Measurements from ENCODE around the gene CTNS.

DNA sequence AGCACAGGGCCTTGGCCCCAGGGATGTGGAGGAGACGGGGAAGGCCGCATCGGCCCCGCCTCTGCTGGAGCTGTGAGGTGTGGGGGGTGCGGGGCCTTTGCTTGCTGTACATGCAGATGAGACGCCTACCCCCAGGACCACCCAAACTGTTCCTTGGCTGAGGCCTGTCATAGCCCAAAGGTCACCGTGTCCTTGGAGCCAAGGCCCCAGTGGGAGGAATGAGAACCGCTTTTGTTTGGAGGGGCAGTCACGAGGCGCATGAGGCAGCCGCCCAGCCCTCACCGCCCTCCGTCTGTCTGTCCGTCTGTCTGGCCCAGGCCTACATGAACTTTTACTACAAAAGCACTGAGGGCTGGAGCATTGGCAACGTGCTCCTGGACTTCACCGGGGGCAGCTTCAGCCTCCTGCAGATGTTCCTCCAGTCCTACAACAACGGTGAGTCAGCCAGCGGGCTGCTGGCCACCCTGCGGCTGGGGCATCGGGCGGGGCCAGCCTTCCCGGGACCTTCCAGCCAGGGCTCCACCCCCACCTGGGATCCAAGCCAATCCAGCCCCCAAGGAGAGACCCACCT is 23.1 kb downstream of the CTNS start:
- TF ChIP-seq EZH2phosphoT487 (IDR thresholded peaks at IDR 0.05; ENCODE audit: low read depth, severe bottlenecking, unreplicated experiment) (no peak), EZH2 (IDR thresholded peaks at IDR 0.05; ENCODE audit: borderline replicate concordance) (no peak)
- TF ChIP-seq, protein P1, sequence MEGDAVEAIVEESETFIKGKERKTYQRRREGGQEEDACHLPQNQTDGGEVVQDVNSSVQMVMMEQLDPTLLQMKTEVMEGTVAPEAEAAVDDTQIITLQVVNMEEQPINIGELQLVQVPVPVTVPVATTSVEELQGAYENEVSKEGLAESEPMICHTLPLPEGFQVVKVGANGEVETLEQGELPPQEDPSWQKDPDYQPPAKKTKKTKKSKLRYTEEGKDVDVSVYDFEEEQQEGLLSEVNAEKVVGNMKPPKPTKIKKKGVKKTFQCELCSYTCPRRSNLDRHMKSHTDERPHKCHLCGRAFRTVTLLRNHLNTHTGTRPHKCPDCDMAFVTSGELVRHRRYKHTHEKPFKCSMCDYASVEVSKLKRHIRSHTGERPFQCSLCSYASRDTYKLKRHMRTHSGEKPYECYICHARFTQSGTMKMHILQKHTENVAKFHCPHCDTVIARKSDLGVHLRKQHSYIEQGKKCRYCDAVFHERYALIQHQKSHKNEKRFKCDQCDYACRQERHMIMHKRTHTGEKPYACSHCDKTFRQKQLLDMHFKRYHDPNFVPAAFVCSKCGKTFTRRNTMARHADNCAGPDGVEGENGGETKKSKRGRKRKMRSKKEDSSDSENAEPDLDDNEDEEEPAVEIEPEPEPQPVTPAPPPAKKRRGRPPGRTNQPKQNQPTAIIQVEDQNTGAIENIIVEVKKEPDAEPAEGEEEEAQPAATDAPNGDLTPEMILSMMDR (IDR thresholded peaks at IDR 0.05; ENCODE audit: poor library complexity) = no peak
